Mesendoderm (in vitro differentiated cells): ENCODE measurements around the gene ANKS1B.

Experiments used
- DNase-seq: peaks from one replicate; pipeline ENCODE4 v3.0.0; 2013
- H2AK5ac ChIP-seq: 2 replicates; pipeline ENCODE4 v1.6.1; 2013; ENCODE audit warnings: low read length, inconsistent platforms
- H2BK120ac ChIP-seq: 2 replicates; pipeline ENCODE4 v1.6.1; 2013; ENCODE audit warnings: low read depth, mild to moderate bottlenecking, low read length, moderate library complexity, mixed read lengths
- H2BK15ac ChIP-seq: replicated peaks from 2 replicates; pipeline ENCODE4 v1.6.1; 2013; ENCODE audit warnings: low read depth, mild to moderate bottlenecking, moderate library complexity
- H2BK5ac ChIP-seq: 2 replicates; pipeline ENCODE4 v1.6.1; 2013; ENCODE audit warnings: low read length, inconsistent platforms
- H3K18ac ChIP-seq: 2 replicates; pipeline ENCODE4 v1.6.1; 2013; ENCODE audit warnings: mild to moderate bottlenecking, low read length, mixed read lengths
- H3K23ac ChIP-seq: one replicate; pipeline ENCODE4 v1.6.1; 2013; ENCODE audit warnings: low read length
- H3K27ac ChIP-seq: 2 replicates; pipeline ENCODE4 v1.5.1; 2013; ENCODE audit warnings: low read depth, mild to moderate bottlenecking, inconsistent platforms, low read length, moderate library complexity
- H3K27me3 ChIP-seq: 2 replicates; pipeline ENCODE4 v1.6.1; 2013; ENCODE audit warnings: low read length, control low read depth, mild to moderate bottlenecking, inconsistent platforms; ENCODE audit not compliant: insufficient read depth, poor library complexity
- H3K36me3 ChIP-seq: 2 replicates; pipeline ENCODE4 v1.6.1; 2013; ENCODE audit warnings: low read length, inconsistent platforms; ENCODE audit not compliant: control insufficient read depth, insufficient read depth
- H3K4ac ChIP-seq: one replicate; pipeline ENCODE4 v1.6.1; 2013; ENCODE audit warnings: low read depth, mild to moderate bottlenecking, low read length, moderate library complexity
- H3K4me1 ChIP-seq: 2 replicates; pipeline ENCODE4 v1.6.1; 2013; ENCODE audit warnings: low read depth, low read length, inconsistent platforms; ENCODE audit not compliant: control insufficient read depth
- H3K4me2 ChIP-seq: 2 replicates; pipeline ENCODE4 v1.6.1; 2013; ENCODE audit warnings: low read length
- H3K4me3 ChIP-seq: 2 replicates; pipeline ENCODE4 v1.5.1; 2013; ENCODE audit warnings: mild to moderate bottlenecking, low read length
- H3K56ac ChIP-seq: one replicate; pipeline ENCODE4 v1.6.1; 2013; ENCODE audit warnings: low read length
- H3K79me1 ChIP-seq: 2 replicates; pipeline ENCODE4 v1.6.1; 2013; ENCODE audit warnings: low read length, inconsistent platforms
- H3K79me2 ChIP-seq: 2 replicates; pipeline ENCODE4 v1.6.1; 2013; ENCODE audit warnings: mild to moderate bottlenecking, low read length; ENCODE audit not compliant: control insufficient read depth, insufficient read depth
- H3K9ac ChIP-seq: 2 replicates; pipeline ENCODE4 v1.6.1; 2013; ENCODE audit warnings: low read length, inconsistent platforms
- H4K5ac ChIP-seq: one replicate; pipeline ENCODE4 v1.6.1; 2013; ENCODE audit warnings: low read length
- H4K8ac ChIP-seq: one replicate; pipeline ENCODE4 v1.6.1; 2013; ENCODE audit warnings: low read depth, mild to moderate bottlenecking, control low read depth, low read length, moderate library complexity
- WGBS: extraction: QIAGEN DNeasy Blood & Tissue Kit; methylation state at CpG from one replicate; pipeline ENCODE4 v1.1.7; 2013; ENCODE audit warnings: low lambda C conversion rate, missing lambda C conversion rate; ENCODE audit not compliant: insufficient coverage; ENCODE audit errors: extremely low coverage; 5-methylcytosine and 5-hydroxymethylcytosine counted together

The ANKS1B gene

GRCh38 chr12:98793121-98793520, 1191.6 kb downstream of the ANKS1B start:
- WGBS, result no CpG with 5 or more reads among the region's 2 CpGs
- no peak overlapping the region for H3K4me2 ChIP-seq
- no peak overlapping the region for H2BK120ac ChIP-seq
- no peak overlapping the region for H3K27ac ChIP-seq
- H3K4me3 ChIP-seq, result no peak overlapping the region
- no peak overlapping the region for H2BK5ac ChIP-seq
- no peak for DNase-seq
- no peaks in the 10 kb centered on the region for H3K27me3 ChIP-seq
- no peaks in the 10 kb centered on the region for H3K79me2 ChIP-seq
- H2BK15ac ChIP-seq, result no peak overlapping the region
- no peak overlapping the region for H3K23ac ChIP-seq
- H2AK5ac ChIP-seq, result no peak overlapping the region
- no peaks in the 10 kb centered on the region for H3K36me3 ChIP-seq
- no peak overlapping the region for H3K56ac ChIP-seq
- H3K79me1 ChIP-seq, result no peaks in the 10 kb centered on the region
- no peak overlapping the region for H3K9ac ChIP-seq
- H4K8ac ChIP-seq, result no peak overlapping the region
- H3K18ac ChIP-seq, result no peak overlapping the region
- H4K5ac ChIP-seq, result no peak overlapping the region
- no peak overlapping the region for H3K4ac ChIP-seq
- H3K4me1 ChIP-seq, result no peaks in the 10 kb centered on the region

DNA sequence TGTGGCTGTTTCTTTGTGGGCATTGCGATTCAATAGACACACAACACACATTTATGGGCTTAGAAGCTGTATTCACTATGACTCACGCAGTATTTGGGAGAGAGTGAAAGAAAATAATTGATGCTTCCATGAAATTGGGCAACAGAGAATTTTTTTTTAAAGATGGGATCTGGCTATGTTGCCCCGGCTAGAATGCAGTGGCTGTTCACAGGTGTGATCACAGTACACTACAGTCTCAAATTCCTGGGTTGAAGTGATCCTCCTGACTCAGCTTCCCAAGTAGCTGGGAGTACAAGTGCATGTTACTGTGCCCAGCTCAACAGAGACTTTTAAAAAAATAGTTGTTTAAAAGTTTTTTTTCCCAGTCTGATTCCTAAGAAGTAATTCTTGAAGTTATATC, 1193.3 kb downstream of the ANKS1B start:
- Histone ChIP-seq H3K4ac (no peak overlapping the region), H3K56ac (no peak overlapping the region), H2BK120ac (no peak overlapping the region), H4K5ac (no peak overlapping the region), H4K8ac (no peak overlapping the region), H3K4me3 (no peak overlapping the region), H3K4me2 (no peak overlapping the region), H3K36me3 (no peaks in the 10 kb centered on the region), H2BK15ac (no peak overlapping the region), H3K79me2 (no peaks in the 10 kb centered on the region), H3K18ac (no peak overlapping the region), H3K9ac (no peak overlapping the region), H3K27ac (no peak overlapping the region), H3K4me1 (no peaks in the 10 kb centered on the region), H3K79me1 (no peaks in the 10 kb centered on the region), H3K23ac (no peak overlapping the region), H2BK5ac (no peak overlapping the region), H3K27me3 (no peaks in the 10 kb centered on the region), H2AK5ac (no peak overlapping the region)
- no CpG with 5 or more reads among the region's 3 CpGs for WGBS
- no peak for DNase-seq

GRCh38 chr12:98788396-98788795, 1196.3 kb downstream of the ANKS1B start:
- Histone ChIP-seq H2BK120ac (no peak overlapping the region), H2BK15ac (no peak overlapping the region), H3K56ac (no peak overlapping the region), H3K9ac (no peak overlapping the region), H4K5ac (no peak overlapping the region), H3K23ac (no peak overlapping the region), H4K8ac (no peak overlapping the region), H3K4me1 (no peaks in the 10 kb centered on the region), H3K4ac (no peak overlapping the region), H3K27me3 (no peaks in the 10 kb centered on the region), H3K79me1 (no peaks in the 10 kb centered on the region), H3K27ac (no peak overlapping the region), H2BK5ac (no peak overlapping the region), H2AK5ac (no peak overlapping the region), H3K4me3 (no peak overlapping the region), H3K18ac (no peak overlapping the region), H3K4me2 (no peak overlapping the region), H3K79me2 (no peaks in the 10 kb centered on the region), H3K36me3 (no peaks in the 10 kb centered on the region)
- no peak for DNase-seq
- WGBS, result no CpG with 5 or more reads among the region's 5 CpGs

DNA sequence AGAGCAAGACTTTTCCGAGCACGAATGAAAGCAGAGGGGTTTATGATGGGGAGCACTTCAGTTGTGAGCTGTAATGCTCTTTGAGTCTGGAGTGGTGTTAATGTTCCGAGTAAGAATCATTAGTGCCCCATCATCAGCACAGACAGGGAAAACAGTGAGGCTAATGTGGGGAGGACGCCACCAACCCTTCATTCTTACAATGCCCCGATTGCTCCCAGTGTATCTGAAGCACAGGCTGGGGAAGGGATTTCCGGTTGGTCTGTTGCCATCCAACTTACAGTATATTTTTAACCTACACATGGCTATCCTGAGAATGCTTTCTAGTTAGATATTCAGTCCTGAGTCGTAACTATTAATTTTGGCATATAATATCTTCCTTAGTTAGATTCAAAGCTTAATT, 1198.1 kb downstream of the ANKS1B start:
- H3K4me3 ChIP-seq, result no peak overlapping the region
- no peak overlapping the region for H4K8ac ChIP-seq
- H2BK15ac ChIP-seq, result no peak overlapping the region
- no peak overlapping the region for H3K9ac ChIP-seq
- no peak overlapping the region for H3K23ac ChIP-seq
- no peak overlapping the region for H3K4me2 ChIP-seq
- H3K27me3 ChIP-seq, result no peaks in the 10 kb centered on the region
- no peaks in the 10 kb centered on the region for H3K4me1 ChIP-seq
- H2BK120ac ChIP-seq, result no peak overlapping the region
- H3K79me1 ChIP-seq, result no peaks in the 10 kb centered on the region
- no peak for DNase-seq
- no peak overlapping the region for H3K4ac ChIP-seq
- no peak overlapping the region for H3K56ac ChIP-seq
- H3K27ac ChIP-seq, result no peak overlapping the region
- no peak overlapping the region for H3K18ac ChIP-seq
- no peaks in the 10 kb centered on the region for H3K36me3 ChIP-seq
- WGBS, result no CpG with 5 or more reads among the region's 7 CpGs
- no peaks in the 10 kb centered on the region for H3K79me2 ChIP-seq
- H2AK5ac ChIP-seq, result no peak overlapping the region
- no peak overlapping the region for H2BK5ac ChIP-seq
- H4K5ac ChIP-seq, result no peak overlapping the region

GRCh38 chr12:98783420-98783819, 1201.3 kb downstream of the ANKS1B start:
- no peak overlapping the region for H3K23ac ChIP-seq
- no peak overlapping the region for H4K5ac ChIP-seq
- H3K56ac ChIP-seq, result no peak overlapping the region
- no peaks in the 10 kb centered on the region for H3K79me1 ChIP-seq
- no peaks in the 10 kb centered on the region for H3K79me2 ChIP-seq
- H3K4ac ChIP-seq, result no peak overlapping the region
- no CpG with 5 or more reads among the region's 2 CpGs for WGBS
- DNase-seq, result no peak
- H3K36me3 ChIP-seq, result no peaks in the 10 kb centered on the region
- H3K27me3 ChIP-seq, result no peaks in the 10 kb centered on the region
- H4K8ac ChIP-seq, result no peak overlapping the region
- no peak overlapping the region for H3K4me3 ChIP-seq
- H3K27ac ChIP-seq, result no peak overlapping the region
- no peaks in the 10 kb centered on the region for H3K4me1 ChIP-seq
- no peak overlapping the region for H2AK5ac ChIP-seq
- H2BK15ac ChIP-seq, result no peak overlapping the region
- no peak overlapping the region for H3K9ac ChIP-seq
- H3K18ac ChIP-seq, result no peak overlapping the region
- no peak overlapping the region for H2BK120ac ChIP-seq
- no peak overlapping the region for H2BK5ac ChIP-seq
- no peak overlapping the region for H3K4me2 ChIP-seq

GRCh38 chr12:98780261-98780660, 1204.5 kb downstream of the ANKS1B start:
- Histone ChIP-seq H4K5ac (no peak overlapping the region), H3K9ac (no peak overlapping the region), H2BK120ac (no peak overlapping the region), H3K18ac (no peak overlapping the region), H3K4me2 (no peak overlapping the region), H3K27me3 (no peaks in the 10 kb centered on the region), H2BK5ac (no peak overlapping the region), H3K36me3 (no peaks in the 10 kb centered on the region), H3K23ac (no peak overlapping the region), H2AK5ac (no peak overlapping the region), H3K79me2 (no peaks in the 10 kb centered on the region), H4K8ac (no peak overlapping the region), H3K56ac (no peak overlapping the region), H3K4me1 (no peaks in the 10 kb centered on the region), H3K27ac (no peak overlapping the region), H2BK15ac (no peak overlapping the region), H3K4ac (no peak overlapping the region), H3K4me3 (no peak overlapping the region), H3K79me1 (no peaks in the 10 kb centered on the region)
- no peak for DNase-seq
- WGBS, result no CpG with 5 or more reads among the region's 4 CpGs
